HG02623 (cell line): ENCODE results near the gene MARK1.
A peak's percentile ranks its signal among the peaks of the same experiment; 100 is the strongest.

ENCODE experiments used
- ATAC-seq: cut with Tn5 transposase; IDR thresholded peaks from one replicate; pipeline ENCODE4 v1.9.1; 2021; ENCODE audit warnings: moderate library complexity; ENCODE audit not compliant: unreplicated experiment

MARK1 gene

DNA sequence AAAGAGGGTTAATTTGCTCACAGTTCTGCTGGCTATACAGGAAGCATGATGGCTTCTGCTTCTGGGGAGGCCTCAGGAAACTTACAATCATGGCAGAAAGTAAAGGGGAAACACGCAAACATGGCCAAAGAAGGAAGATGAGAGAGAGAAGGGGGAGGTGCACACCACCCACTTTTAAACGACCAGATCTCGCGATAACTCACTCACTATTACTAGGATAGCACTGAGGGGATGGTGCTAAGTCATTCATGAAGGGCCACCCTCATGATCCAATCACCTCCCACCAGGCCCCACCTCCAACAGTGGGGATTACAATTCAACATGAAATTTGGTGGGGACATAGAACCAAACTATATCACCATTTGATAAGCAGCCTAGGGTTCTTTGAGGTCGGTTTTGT is 159.9 kb downstream of the MARK1 start:
- no peak for ATAC-seq

DNA sequence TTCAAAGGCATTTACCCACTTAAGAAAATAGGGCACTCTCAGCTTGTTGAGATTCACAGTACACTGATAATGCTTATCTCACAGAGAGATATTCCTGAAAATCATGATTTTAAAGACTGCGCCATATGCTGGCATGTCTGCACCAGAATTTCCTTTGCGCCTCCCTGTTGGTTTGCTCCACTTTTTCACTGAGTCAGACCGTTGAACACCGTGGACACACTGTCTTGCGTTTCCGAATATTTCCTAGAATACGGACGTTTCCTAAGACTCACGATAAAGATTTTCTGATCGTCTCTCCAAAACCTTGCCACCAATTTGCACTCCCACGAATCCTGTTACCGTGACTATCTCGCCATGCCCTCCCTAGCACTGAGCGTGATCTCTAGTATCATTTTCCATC is 161.7 kb downstream of the MARK1 start:
- no peak for ATAC-seq

DNA sequence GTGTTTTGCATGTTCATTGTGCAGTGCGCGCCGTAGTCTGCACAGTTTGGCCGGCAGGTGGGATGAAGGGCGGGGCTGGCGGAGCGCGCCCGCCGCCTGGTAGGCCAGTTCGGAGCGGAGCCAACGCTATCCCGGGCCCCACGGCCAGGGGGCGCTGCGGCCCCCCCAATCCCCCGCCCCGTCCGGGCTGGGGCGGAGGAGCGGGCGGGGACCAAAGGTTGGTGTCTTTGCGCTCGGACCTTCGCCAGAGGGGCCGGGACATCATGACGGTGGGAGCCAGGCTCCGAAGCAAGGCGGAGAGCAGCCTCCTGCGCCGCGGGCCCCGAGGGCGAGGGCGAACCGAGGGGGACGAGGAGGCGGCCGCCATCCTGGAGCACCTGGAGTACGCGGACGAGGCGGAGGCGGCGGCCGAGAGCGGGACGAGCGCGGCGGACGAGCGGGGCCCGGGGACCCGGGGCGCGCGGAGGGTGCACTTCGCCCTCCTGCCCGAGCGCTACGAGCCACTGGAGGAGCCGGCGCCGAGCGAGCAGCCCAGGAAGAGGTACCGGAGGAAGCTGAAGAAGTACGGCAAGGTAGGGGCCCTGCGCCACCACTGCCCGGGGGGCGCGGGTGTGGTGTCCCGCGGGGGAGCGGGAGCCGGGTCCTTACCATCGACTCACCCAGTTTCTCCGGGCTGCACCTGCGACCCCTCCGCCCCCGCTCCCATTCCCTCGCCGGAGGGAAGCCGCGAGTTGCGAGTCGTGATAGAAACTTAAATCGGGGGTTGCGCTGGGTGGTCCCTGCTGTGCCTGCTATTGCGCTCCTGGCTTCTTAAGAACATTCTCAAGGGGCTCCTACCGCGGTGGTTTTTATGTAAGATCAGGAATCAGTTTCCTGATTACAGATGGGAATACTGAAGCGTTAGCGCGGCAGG is 162.5 kb downstream of the MARK1 start, which contains the start of gene C1orf115:
Gene C1orf115 (plus strand): TSS at position 224 of the 913 bp plus-strand sequence. CDS start 40 bp downstream, at position 264.
- ATAC-seq = peak; percentile 93

DNA sequence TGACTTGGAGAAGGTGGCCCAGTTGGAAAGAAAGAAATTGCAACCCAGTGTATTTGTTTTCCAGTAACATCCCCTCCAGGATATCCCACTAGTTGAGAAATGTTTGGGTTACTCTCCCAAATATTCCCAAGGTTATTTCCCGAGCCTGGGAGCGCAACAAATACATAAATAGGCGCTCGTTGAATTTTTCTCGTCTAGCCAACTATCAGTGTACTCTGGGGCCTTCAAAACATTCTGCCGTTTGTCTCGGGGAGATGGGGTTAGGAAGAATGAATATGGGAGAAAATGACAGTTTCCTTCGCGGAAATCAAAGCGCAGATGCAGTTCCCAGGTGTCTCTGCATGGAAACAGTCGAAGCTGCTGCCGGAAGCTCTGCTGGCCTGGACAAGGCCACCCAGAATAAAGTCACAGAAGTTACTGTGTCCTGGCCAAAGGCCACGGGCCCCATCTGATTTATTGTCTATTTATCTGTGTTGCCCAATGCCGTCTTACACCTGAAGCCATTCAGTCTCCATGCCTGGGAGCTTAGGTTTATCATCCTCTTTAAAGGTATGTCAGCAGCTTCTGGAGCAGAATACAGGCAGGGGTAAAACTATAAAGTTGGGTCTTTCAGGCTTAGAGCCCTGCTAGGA is 163.2 kb downstream of the MARK1 start:
- no peak for ATAC-seq

DNA sequence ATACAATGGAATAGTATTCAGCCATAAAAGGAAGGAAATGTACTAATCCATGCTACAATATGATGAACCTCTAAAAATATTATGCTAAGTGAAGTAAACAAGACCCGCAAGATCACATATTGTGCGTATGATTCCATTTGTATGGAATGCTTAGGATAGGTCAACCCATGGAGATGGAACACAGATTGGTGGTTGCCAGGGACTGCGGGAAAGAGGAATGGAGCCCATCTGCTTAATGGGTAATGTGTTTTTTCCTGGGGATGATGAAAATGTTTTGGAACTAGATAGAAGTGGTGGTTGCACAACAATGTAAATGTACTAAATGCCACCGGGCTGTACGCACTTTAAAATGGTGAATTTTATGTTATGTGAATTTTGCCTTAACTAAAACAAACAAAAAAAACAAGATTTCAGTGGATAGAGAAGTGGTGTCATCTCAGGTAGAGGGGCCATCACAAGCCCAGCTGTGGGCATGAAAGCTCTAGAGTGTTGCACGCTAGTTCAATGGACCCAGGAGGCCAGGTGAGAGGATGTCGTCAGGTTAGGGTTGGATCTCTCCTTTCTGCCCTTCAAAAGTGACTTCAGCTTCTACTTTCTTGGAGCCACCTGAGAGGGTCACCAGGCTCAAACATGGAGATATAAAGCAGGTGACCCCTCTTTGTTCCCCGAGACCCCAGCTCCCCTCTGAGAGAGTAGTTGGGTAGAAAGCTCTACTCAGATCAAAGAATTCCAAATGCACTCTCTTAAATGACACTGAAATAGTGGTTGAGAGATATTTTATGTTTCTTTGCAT is 164.7 kb downstream of the MARK1 start:
- no peak for ATAC-seq

DNA sequence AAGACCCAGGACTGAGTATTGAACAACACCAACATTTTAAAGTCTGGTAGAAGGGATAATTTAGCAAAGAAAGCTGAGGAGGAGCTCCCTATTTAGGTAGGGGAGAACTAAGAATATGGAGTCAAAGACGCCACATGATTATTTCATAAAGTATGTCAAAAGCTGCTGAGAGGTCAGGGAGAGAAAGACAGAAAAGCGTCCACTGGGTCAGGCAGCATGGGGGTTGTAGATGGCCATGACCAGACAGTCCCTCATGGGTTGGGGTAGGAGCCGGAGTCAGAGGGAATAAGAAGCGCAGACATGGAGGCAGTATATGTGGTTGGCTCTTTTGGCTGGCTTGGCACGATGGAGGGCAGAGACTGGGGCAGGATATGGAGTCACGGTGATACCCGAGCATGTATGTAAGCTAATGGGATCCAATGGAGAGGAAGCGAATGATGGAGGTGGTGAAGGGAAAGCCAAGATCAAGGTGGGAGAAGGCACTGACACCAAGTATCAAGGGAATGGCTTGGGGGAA is 167.0 kb downstream of the MARK1 start:
- no peak for ATAC-seq

DNA sequence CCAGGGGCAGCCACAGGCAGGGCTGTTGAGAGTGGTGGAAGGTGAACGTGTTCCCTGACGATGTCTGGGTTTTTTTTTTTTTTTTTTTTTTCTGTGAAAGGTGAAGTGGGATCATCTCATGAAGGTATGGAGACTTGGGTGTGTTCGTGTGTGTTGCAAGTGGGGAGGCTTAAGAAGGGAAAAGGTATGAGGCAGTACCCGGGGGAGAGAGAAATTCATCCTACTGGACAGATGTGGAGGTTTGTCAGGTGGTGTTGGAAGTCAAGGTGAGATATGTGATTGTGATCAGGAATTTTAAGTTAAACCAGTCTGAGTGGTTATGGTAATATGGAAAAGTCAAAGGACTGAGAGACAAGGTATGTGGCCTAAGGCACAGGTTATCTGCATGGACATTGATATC is 167.5 kb downstream of the MARK1 start:
- ATAC-seq = no peak

DNA sequence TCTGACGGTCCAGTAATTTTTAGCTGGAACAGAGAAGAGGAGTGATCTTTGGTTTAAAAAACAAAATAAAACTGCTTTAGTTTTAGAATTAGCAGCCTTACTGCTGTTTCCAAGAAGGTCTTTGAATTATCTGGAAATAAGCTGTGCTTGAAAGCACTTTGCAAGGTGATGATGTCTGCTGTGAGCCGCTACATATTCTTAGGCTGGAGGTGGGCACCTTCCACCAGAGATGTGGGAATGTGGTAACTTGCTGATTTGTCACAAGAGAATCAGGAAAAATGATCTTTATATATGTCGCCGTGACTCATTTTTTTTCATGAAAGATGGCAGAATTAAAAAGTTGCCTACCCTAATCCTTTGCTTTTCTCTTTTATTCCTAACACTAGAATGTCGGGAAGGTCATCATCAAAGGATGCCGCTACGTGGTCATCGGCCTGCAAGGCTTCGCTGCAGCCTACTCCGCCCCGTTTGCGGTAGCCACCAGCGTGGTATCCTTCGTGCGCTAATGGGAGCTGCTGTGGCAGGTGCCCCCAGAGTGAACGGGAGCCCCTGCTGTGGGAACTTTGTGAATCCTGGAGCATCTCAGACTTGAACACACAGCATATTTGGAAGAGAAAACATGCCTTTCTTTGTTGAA is 168.4 kb downstream of the MARK1 start:
- no peak for ATAC-seq

DNA sequence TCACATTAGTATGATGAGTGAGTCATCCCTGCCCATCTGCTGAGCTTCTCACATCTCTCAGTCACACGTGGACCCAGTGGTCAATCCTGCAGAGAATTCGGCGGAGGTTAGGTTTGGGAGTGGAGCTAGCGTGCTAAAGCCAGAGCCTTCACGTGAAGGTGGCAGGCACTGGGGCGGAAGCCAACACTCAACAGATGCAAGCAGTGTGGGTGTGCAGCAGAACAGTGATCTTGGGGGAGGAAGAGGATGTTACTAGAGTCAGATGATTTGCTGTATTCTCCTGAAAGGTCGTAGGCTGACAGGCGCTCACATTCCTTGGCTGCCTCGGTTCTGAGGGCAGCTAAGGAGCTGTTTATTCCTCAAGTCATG is 168.9 kb downstream of the MARK1 start:
- no peak for ATAC-seq

DNA sequence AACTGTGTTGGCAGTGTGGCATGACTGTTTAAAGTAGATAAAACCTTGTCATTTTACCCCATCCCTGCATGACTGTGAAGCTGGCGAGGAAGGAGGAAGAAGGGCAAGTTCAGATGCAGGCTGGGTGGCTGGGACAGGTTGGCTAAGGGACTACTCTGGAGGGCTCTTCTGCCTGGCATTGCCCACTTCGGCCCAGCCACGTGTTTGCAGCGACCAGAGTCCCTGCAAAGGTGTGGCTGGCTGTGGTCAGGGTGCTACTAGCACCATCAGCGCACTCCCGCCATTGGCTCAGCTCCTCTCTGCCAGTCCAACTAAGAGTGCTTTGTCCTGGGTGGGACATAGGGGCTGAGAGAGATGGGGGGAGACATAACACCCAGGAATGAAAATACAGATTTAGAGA is 169.4 kb downstream of the MARK1 start:
- no peak for ATAC-seq

DNA sequence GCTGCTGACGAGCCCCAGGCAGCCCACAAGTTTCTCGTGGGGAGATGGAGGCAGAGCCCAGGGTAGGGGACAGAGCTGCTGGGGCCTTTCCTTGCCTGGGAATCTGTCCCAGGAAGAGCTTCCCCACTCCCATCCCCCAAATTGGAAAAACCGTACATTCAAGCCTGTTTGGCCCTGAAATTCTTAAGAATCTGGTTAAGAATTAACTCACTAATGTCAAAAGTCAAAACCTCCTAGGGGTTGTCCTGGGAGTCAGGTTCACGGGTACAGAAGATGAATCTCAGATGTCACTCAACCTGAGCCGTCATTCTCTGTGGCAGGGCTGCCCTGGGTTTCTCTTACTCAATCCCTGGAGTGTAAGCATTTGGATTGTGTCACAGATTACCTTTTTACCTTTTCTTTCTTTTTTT is 170.7 kb downstream of the MARK1 start:
- no peak for ATAC-seq

DNA sequence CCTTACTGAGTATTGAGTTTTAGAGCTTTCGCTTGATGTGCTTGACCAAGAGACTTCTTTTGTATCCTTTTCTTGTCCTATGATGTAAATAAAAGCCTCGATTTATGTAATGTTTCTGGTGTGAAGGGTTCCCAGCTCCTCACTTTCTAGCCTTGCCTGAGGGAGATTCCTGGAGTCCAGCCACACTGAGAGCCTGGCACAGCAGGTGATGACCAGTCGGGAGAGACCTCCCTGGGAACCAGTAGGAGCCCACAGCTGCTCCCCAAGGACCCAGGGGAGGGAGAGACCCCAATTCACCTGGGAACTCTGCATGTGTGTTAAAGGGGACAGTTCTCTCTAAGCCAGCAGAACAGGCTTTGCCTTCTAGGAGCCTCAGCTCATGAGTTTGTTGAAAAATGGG is 171.1 kb downstream of the MARK1 start:
- ATAC-seq = no peak

DNA sequence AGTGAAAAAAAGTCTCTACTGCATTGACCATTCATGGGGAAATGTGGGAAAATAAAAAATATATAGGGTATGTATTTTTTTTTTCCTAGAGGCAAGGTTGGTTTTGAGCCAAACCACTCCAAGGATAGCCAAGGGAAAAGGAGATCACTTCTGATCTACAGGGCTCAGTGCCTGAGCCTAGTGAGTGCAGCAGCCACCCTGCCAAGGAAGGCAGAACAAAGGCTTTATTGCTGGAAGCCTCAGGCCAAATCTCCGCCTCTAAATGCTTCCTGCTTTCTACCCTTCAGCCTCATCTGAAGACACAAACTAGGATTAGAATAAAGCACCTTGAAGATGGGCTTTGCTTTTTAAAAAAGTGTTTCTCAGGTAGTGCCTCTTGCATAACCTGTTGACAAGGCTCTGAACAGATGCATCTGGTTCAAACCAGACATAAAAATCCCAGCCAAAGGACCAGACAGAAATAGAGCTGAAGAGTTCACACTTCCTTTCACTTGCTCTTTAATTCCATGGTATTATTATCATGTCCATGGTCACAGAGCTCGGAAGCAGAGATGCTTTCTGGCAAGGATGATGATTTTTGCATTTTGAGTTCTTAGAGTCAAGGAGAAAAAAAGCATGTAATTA is 172.7 kb downstream of the MARK1 start:
- no peak for ATAC-seq

DNA sequence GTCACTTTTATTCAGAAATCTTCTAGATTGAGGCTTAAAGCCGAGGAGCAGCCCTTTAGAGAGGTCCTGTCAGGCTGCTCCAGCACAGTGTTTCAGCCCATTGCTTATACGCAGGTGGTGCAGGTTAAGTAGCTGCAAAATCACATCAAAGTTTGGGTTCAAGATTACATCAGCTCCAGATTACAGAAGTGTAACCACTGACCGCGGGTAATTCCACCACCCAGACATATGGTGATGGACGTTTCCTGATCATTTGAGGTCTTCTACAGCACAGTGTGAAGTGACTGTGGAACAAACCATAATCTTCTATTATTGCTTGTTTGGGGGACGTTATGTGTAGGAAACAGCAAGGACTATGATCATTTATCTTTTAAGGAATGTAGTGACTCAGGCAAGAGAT is 174.0 kb downstream of the MARK1 start:
- ATAC-seq = no peak

DNA sequence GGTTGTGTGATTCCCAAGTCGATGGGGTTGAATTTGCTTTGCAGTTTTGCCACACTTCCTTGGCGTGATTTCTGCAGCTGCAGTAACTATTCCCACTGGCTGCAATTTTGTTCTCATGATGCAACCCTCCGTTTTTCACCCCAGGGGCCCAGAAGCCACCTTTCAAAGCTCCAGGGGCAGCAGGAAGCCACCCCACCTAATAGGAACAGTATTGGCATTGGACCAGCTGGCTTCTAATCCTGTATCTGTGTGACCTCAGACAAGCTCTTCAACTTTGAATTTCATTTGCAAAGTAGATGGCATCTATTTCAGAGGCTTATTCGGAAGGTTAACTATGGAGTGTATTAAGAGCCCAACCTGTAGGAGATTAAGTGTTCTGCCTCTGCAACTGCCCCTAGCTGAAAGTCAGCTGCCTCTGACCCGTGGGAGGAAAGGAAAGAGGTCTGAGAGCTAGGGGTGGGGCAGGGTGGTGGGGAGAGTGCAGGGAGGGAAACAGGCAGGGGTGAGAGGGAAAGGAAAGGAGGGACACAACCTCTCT is 174.9 kb downstream of the MARK1 start:
- no peak for ATAC-seq

DNA sequence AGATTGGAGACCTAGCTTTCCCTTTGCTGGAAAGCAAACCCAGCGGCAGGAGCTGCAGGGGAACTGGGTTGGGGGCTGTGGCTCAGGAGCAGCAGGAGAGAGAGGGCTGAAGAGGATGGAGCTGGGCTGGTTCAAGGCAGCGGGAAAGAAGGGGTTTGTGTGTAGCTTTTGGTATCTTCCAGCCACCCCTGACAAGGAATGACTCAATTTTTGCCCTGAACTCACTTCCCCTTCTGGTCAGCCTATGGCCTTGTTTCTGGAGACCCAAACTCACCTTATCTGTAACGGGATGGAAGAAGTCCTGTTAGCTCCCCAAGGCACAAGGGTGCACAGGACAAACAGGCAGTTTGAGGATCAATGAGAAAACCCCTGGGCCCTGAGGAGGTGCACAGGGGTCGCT is 175.4 kb downstream of the MARK1 start:
- no peak for ATAC-seq

DNA sequence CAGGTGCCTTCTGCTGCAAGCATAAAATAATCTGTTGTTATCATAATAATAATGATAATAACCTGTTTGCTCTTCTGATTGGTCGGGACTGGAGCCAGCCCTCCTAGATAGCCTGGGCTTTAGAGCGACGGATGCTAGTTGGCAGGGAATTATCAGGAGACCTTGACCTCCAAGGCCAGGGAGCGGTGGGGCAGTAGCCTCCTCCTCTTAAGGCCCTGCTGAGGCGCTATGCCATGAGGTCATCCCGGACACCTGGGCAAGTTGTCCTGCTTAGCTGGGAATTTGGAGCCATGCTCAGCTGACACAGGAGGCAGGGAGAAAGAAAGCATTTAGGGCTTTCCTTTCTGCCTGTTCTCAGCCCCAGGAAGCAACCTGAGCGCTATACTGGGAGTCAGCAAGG is 177.8 kb downstream of the MARK1 start:
- no peak for ATAC-seq

DNA sequence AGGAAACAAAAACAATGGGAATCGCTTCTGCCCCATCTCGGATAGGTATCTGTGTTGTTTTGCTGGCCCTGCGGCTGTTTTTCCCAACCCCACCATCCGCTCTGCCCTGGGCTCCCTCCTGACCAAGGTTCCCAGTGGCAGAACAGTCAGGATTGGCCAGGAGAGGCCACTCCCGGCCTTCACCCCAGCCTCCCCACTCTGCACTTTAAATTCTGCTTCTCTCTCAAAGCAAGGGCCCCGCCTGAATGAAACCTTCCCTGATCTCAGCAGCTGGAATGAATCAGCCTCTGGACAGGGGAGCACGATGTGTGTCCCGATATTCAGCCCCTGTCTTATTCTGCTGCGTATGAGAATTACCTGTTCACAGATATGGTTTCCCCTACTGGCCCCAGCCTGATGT is 178.5 kb downstream of the MARK1 start:
- no peak for ATAC-seq

DNA sequence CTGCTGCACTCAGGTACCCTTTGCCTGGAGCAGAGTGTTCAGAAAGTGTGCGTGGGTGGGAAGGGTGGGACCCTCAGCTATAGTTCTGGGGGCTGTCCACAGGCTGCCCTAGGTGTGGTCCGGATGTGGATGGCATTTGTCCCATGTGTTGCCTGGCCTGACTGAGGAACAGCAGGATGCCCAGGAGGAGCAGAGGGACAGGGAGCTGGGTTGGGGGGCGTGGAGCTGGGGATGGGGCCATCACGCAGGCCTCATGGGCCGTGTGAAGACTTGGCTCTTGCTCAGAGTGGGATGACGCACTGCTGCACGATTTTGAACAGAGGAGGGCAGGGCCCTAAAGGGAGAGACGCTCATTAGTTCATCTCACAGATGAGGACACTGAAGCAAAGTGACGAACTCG is 179.2 kb downstream of the MARK1 start:
- no peak for ATAC-seq

DNA sequence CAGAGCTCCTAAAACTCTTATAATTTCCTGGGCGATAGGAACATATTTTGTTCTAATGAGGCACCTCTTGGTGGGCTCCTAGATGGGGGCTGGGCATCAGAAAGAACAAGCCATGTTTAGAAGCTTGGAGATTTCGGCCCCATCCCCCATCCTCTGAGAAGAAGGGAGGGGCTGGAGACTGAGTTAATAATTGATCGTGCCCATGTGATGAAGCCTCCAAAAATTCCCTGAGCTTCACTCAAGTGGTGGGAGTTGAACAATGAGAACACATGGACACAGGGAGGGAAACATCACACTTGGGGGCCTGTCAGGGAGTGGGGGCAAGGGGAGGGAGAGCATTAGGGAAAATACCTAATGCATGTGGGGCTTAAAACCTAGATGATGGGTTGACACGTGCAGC is 180.3 kb downstream of the MARK1 start:
- ATAC-seq = no peak
